ENCODE measurements around the gene TEX54.
"Not testable (repeated sequence)": the region's sequence is repeated elsewhere in the genome, so short reads cannot be mapped to it uniquely, and the experiment has no call there.

DNA sequence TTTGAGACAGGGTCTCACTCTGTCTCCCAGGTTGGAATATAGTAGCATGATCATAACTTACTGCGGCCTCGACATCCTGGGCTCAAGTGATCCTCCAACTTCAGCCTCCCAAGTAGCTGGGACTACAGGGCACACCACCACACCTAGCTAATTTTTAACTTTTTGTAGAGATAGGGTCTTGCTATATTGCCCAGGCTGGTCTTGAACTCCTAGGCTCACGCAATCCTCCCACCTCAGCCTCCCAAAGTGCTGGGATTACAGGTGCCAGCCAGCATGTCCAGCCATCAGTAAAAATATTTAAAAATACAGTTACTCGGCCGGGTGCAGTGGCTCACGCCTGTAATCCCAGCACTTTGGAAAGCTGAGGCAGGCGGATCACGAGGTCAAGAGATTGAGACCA is 4.5 kb downstream of the TEX54 start:
- TF ChIP-seq POLR2A (IDR thresholded peaks at IDR 0.05): not testable (repeated sequence)
- TF ChIP-seq, protein P1, sequence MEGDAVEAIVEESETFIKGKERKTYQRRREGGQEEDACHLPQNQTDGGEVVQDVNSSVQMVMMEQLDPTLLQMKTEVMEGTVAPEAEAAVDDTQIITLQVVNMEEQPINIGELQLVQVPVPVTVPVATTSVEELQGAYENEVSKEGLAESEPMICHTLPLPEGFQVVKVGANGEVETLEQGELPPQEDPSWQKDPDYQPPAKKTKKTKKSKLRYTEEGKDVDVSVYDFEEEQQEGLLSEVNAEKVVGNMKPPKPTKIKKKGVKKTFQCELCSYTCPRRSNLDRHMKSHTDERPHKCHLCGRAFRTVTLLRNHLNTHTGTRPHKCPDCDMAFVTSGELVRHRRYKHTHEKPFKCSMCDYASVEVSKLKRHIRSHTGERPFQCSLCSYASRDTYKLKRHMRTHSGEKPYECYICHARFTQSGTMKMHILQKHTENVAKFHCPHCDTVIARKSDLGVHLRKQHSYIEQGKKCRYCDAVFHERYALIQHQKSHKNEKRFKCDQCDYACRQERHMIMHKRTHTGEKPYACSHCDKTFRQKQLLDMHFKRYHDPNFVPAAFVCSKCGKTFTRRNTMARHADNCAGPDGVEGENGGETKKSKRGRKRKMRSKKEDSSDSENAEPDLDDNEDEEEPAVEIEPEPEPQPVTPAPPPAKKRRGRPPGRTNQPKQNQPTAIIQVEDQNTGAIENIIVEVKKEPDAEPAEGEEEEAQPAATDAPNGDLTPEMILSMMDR (IDR thresholded peaks at IDR 0.05): not testable (repeated sequence)
